A549 (cell line): Measurements from ENCODE around the gene PLA2G2E.

ENCODE experiments used
- BHLHE40 ChIP-seq: IDR thresholded peaks from 2 replicates; pipeline ENCODE4 v1.6.1; 2012; ENCODE audit warnings: low read depth, low read length, inconsistent platforms
- KDM1A ChIP-seq: fragments of 200-600 bp; sonication (generic); IDR thresholded peaks from 2 replicates; pipeline ENCODE4 v1.6.1; 2016; ENCODE audit warnings: low read depth, mild to moderate bottlenecking
- MAX ChIP-seq: IDR thresholded peaks from 2 replicates; pipeline ENCODE4 v1.6.1; 2012
- TF ChIP-seq, protein P1 (sequence below): fragments of 200-600 bp; sonication (generic); IDR thresholded peaks from 2 replicates; pipeline ENCODE4 v1.6.1; 2016; ENCODE audit warnings: antibody characterized with exemption, mild to moderate bottlenecking, moderate library complexity

- no peak for TF ChIP-seq BHLHE40
- no peak for TF ChIP-seq KDM1A
- TF ChIP-seq, protein P1, sequence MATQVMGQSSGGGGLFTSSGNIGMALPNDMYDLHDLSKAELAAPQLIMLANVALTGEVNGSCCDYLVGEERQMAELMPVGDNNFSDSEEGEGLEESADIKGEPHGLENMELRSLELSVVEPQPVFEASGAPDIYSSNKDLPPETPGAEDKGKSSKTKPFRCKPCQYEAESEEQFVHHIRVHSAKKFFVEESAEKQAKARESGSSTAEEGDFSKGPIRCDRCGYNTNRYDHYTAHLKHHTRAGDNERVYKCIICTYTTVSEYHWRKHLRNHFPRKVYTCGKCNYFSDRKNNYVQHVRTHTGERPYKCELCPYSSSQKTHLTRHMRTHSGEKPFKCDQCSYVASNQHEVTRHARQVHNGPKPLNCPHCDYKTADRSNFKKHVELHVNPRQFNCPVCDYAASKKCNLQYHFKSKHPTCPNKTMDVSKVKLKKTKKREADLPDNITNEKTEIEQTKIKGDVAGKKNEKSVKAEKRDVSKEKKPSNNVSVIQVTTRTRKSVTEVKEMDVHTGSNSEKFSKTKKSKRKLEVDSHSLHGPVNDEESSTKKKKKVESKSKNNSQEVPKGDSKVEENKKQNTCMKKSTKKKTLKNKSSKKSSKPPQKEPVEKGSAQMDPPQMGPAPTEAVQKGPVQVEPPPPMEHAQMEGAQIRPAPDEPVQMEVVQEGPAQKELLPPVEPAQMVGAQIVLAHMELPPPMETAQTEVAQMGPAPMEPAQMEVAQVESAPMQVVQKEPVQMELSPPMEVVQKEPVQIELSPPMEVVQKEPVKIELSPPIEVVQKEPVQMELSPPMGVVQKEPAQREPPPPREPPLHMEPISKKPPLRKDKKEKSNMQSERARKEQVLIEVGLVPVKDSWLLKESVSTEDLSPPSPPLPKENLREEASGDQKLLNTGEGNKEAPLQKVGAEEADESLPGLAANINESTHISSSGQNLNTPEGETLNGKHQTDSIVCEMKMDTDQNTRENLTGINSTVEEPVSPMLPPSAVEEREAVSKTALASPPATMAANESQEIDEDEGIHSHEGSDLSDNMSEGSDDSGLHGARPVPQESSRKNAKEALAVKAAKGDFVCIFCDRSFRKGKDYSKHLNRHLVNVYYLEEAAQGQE: no peak
- TF ChIP-seq MAX: no peak
These were observed 10.9 kb upstream of the PLA2G2E start for GRCh38 chr1:19934336-19934735.
